GM12878 (cell line): ENCODE results near the gene SP100. TPM values are rescaled to one million over a fixed set of nuclear protein-coding genes. Genes with fewer than 3 reads are reported as not detected.

Experiments
- ATAC-seq: fragments of 200-7000 bp; cut with Tn5 transposase; 3 replicates; pipeline ENCODE4 v1.9.1; 2020; ENCODE audit warnings: mild to moderate bottlenecking, moderate library complexity
- BruUV-seq: library from RNA; stranded (reverse); fragments of 400-500 nt; replicated peaks from 2 replicates; lab custom pipeline; 2021; lab: Mats Ljungman, UMichigan
- CTCF ChIA-PET: fragments of 300-600 bp; sonication (Branson Sonifier 250); formaldehyde crosslinking; extraction: SDS; loops from one replicate; lab custom pipeline; 2021; ENCODE audit warnings: inconsistent platforms; lab: Yijun Ruan, JAX
- POLR2A ChIA-PET: fragments of 350-600 bp; formaldehyde crosslinking; extraction: SDS; loops from one replicate; lab custom pipeline; 2021; ENCODE audit warnings: inconsistent platforms; lab: Charles Lee
- RAD21 ChIA-PET: fragments of 300-600 bp; sonication (Branson Sonifier 250); formaldehyde crosslinking; loops from one replicate; lab custom pipeline; 2023; ENCODE audit warnings: antibody characterized with exemption; ENCODE audit not compliant: unreplicated experiment; lab: Charles Lee
- SMC1A ChIA-PET: fragments of 300-600 bp; sonication (Branson Sonifier 250); formaldehyde crosslinking; loops from one replicate; lab custom pipeline; 2023; ENCODE audit not compliant: unreplicated experiment, uncharacterized antibody; lab: Charles Lee
- DNase-seq: peaks from one replicate; pipeline ENCODE4 v3.0.0-alpha.2; 2011; ENCODE audit warnings: low read depth, low spot score
- FAIRE-seq: peaks from 3 replicates; lab custom pipeline; 2011; peaks lifted over from hg19 to GRCh38; lab: Jason Lieb, UNC
- H2AFZ ChIP-seq: 2 replicates; pipeline ENCODE4 v1.6.0; 2011; ENCODE audit warnings: low read depth, low read length, control low read depth; ENCODE audit not compliant: control insufficient read depth
- H3K27ac ChIP-seq: 2 replicates; pipeline ENCODE4 v1.5.1; 2011; ENCODE audit warnings: control low read depth; ENCODE audit not compliant: control insufficient read depth, insufficient read depth
- H3K27me3 ChIP-seq, 2 experiments: replicated peaks in 1 of 2; 2 replicates each; pipeline versions ENCODE4 v1.6.0 to v1.6.1; 2011; ENCODE audit warnings: low read length in 1 of 2; ENCODE audit not compliant: control insufficient read depth in 2 of 2, insufficient read depth in 2 of 2
- H3K36me3 ChIP-seq, 2 experiments: 2 replicates each; pipeline ENCODE4 v1.5.1; 2011; ENCODE audit warnings: low read length in 1 of 2; ENCODE audit not compliant: control insufficient read depth in 2 of 2, insufficient read depth in 2 of 2
- H3K4me1 ChIP-seq: 2 replicates; pipeline ENCODE4 v1.6.1; 2011; ENCODE audit warnings: mild to moderate bottlenecking, low read length, moderate library complexity, mixed read lengths; ENCODE audit not compliant: control insufficient read depth, insufficient read depth
- H3K4me2 ChIP-seq: 2 replicates; pipeline ENCODE4 v1.6.0; 2011; ENCODE audit warnings: control low read depth; ENCODE audit not compliant: control insufficient read depth, insufficient read depth
- H3K4me3 ChIP-seq: fragments of 200-600 bp; sonication (generic); 2 replicates; pipeline ENCODE4 v1.5.1; 2016
- H3K79me2 ChIP-seq: 2 replicates; pipeline ENCODE4 v1.6.0; 2011; ENCODE audit warnings: low read length; ENCODE audit not compliant: control insufficient read depth, insufficient read depth
- H3K9ac ChIP-seq: 2 replicates; pipeline ENCODE4 v1.8.0; 2011; ENCODE audit warnings: low read length, control low read depth, mixed read lengths; ENCODE audit not compliant: control insufficient read depth, insufficient read depth
- H3K9me3 ChIP-seq: replicated peaks from 3 replicates; pipeline ENCODE4 v1.5.1; 2011; ENCODE audit warnings: mild to moderate bottlenecking, low read length; ENCODE audit not compliant: control insufficient read depth, insufficient read depth
- H4K20me1 ChIP-seq: 2 replicates; pipeline ENCODE4 v1.6.0; 2011; ENCODE audit not compliant: control insufficient read depth, insufficient read depth
- CBX5 ChIP-seq: sonication (generic); IDR thresholded peaks from 2 replicates; pipeline ENCODE4 v1.6.1; 2016; ENCODE audit warnings: low read depth, moderate library complexity, mild to moderate bottlenecking, inconsistent platforms
- EZH2 ChIP-seq: IDR thresholded peaks from 2 replicates; pipeline ENCODE4 v1.6.1; 2012; ENCODE audit warnings: low read depth, mild to moderate bottlenecking, control low read depth, inconsistent platforms, low read length, borderline replicate concordance; ENCODE audit not compliant: control insufficient read depth
- MEF2A ChIP-seq: IDR thresholded peaks from 2 replicates; pipeline ENCODE4 v1.6.1; 2011; ENCODE audit warnings: low read depth, mild to moderate bottlenecking, low read length, moderate library complexity; ENCODE audit not compliant: insufficient read depth
- MXI1 ChIP-seq: fragments of 150-350 bp; IDR thresholded peaks from 2 replicates; pipeline ENCODE4 v1.6.1; 2011; ENCODE audit warnings: low read depth, mild to moderate bottlenecking, inconsistent platforms, low read length, improper control_type of control experiment
- PKNOX1 ChIP-seq: fragments of 450-650 bp; IDR thresholded peaks from 2 replicates; pipeline ENCODE4 v1.6.1; 2016; ENCODE audit warnings: mild to moderate bottlenecking
- POLR2A ChIP-seq: IDR thresholded peaks from 2 replicates; pipeline ENCODE4 v1.6.1; 2011; ENCODE audit warnings: low read depth, mild to moderate bottlenecking, low read length
- RAD51 ChIP-seq: fragments of 450-650 bp; IDR thresholded peaks from 2 replicates; pipeline ENCODE4 v1.6.1; 2016; ENCODE audit warnings: moderate library complexity, mild to moderate bottlenecking, inconsistent platforms
- YY1 ChIP-seq: IDR thresholded peaks from 2 replicates; pipeline ENCODE4 v1.6.1; 2011; ENCODE audit warnings: low read depth, mild to moderate bottlenecking, low read length
- ZNF24 ChIP-seq: fragments of 450-650 bp; IDR thresholded peaks from 2 replicates; pipeline ENCODE4 v1.6.1; 2017; ENCODE audit warnings: antibody characterized with exemption, mild to moderate bottlenecking
- ZNF622 ChIP-seq: fragments of 450-650 bp; IDR thresholded peaks from 2 replicates; pipeline ENCODE4 v1.6.1; 2017; ENCODE audit warnings: mild to moderate bottlenecking, inconsistent platforms
- WGBS: methylation state at CpG from one replicate; pipeline ENCODE4 v1.1.6; 2016; ENCODE audit warnings: low lambda C conversion rate; ENCODE audit not compliant: insufficient replicate concordance, insufficient coverage; ENCODE audit errors: missing lambda C conversion rate; 5-methylcytosine and 5-hydroxymethylcytosine counted together
- in situ Hi-C: fragments of 300-500 bp; cut with MboI; formaldehyde crosslinking; loops from 9 replicates; pipeline ENCODE4 v1.14.3; 2018; ENCODE audit warnings: mixed read lengths
- intact Hi-C: fragments of 100-400 bp; cut with micrococcal nuclease; formaldehyde crosslinking; loops from one replicate; pipeline ENCODE4 v1.14.2; 2022; ENCODE audit not compliant: unreplicated experiment
- polyA plus RNA-seq, 11 experiments: library from polyadenylated mRNA; depleted of rRNA in 4 of 11; unstranded in 6 of 11; stranded (reverse) in 5 of 11; fragments of >200 nt; fragmentation: Nextera tagmentation in 4 of 11; fragmentation: Illumina TruSeq in 1 of 11; extraction: Ambion mirVana in 4 of 11; extraction: Trizol in 1 of 11; gene quantifications; 1 replicate in 1 of 11; 2 replicates in 10 of 11; pipeline versions ENCODE4 v1.2.1 to v1.2.3, GENCODE V29; 2011 to 2016; ENCODE audit warnings: inconsistent platforms in 2 of 11, missing spikeins in 2 of 11, low read depth in 1 of 11
- total RNA-seq, 4 experiments: library from RNA; depleted of rRNA in 3 of 4; stranded (reverse); fragments of >200 nt in 3 of 4; fragmentation: Illumina TruSeq in 1 of 4; extraction: Trizol in 1 of 4; gene quantifications; 2 replicates each; pipeline versions ENCODE4 v1.2.1 to v1.2.3, GENCODE V29; 2013 to 2021

SP100 gene
- total and polyA plus RNA-seq, 10 of the 15 experiments (the other 5 are each of a cell fraction or from before 2014, with no cell fraction given), result 109 to 239 (median 180) TPM

GRCh38 chr2:230537531-230537976, 121.6 kb downstream of the SP100 start (continued):
- TF ChIP-seq CBX5 (0 out of 2 replicates have a peak, but pooled peaks have one; percentile 67), MXI1 (0 out of 2 replicates have a peak, but pooled peaks have one; percentile 35), RAD51 (0 out of 2 replicates have a peak, but pooled peaks have one; percentile 45), EZH2 (no peak), YY1 (no peak), ZNF24 (no peak), ZNF622 (no peak), POLR2A (no peak)

GRCh38 chr2:230540332-230540731, 124.3 kb downstream of the SP100 start:
- RAD21 ChIA-PET, result no interaction called here
- Histone ChIP-seq H3K4me1 (peaks cover 60% of the 10 kb centered on the region), H3K9me3 (peaks cover 4% of the 10 kb centered on the region; the same call in 2 of the 3 replicates), H3K79me2 (no peaks in the 10 kb centered on the region), H3K36me3 (peaks cover 0 to 6% of the 10 kb centered on the region in 2 experiments; a peak in 2 of 4 replicates), H3K9ac (no peak overlapping the region), H4K20me1 (no peaks in the 10 kb centered on the region), H3K27me3 (no peaks in the 10 kb centered on the region), H2AFZ (no peak overlapping the region), H3K27ac (no peak overlapping the region), H3K4me3 (no peak overlapping the region), H3K4me2 (no peak overlapping the region)
- TF ChIP-seq PKNOX1, result peak; percentile 55
- TF ChIP-seq MEF2A, result no peak
- CTCF ChIA-PET, result no interaction called here
- DNase-seq (no peak), FAIRE-seq (no peak), ATAC-seq (no peak)
- intact Hi-C loops (no loop called here), in situ Hi-C loops (no loop called here)
- POLR2A ChIA-PET, result no interaction called here
- no TSS peak for BruUV-seq
- WGBS, result 43% methylated on average over 1 of the region's 1 CpG
- SMC1A ChIA-PET, result interaction anchor here (1.7 kb wide), 1 partner anchor 37 kb away, joined by 3 read pairs; no protein-coding TSS in a partner anchor
